ENCODE data around the gene TMEM248.

The TMEM248 gene

DNA sequence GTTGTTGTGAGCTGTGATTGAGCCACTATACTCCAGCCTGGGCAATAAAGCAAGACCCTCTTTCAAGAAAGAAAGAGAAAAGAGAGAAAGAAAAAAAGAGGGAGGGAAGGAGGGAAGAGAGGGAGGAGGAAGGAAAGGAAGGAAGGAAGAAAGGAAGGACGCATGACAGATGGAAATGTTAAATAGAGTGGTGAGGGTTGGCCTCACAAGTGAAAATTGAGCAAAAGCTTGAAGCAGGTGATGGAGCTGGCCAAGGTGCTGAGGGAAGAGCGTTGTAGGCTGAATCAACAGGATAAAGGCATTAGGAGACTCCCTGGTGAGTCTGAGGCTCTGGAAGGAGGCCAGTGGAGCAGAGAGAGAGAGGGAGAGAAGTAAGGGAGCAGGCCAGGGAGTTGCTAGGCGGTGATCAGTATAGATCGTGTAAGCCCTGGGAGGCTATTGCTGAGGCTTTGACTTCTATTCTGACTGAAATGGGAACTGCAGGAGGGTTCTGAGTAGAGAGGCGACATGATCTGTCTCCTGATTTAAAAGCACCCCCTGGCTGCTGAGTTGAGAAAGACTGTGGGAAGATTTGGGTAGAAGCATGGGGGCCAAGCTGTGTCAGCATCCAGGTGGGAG lies 26.5 kb upstream of the TMEM248 start:
- ATAC-seq, result no peak
- TF ChIP-seq, protein P1, sequence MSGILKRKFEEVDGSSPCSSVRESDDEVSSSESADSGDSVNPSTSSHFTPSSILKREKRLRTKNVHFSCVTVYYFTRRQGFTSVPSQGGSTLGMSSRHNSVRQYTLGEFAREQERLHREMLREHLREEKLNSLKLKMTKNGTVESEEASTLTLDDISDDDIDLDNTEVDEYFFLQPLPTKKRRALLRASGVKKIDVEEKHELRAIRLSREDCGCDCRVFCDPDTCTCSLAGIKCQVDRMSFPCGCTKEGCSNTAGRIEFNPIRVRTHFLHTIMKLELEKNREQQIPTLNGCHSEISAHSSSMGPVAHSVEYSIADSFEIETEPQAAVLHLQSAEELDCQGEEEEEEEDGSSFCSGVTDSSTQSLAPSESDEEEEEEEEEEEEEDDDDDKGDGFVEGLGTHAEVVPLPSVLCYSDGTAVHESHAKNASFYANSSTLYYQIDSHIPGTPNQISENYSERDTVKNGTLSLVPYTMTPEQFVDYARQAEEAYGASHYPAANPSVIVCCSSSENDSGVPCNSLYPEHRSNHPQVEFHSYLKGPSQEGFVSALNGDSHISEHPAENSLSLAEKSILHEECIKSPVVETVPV (CRISPR knock-in tag; IDR thresholded peaks at IDR 0.05), result no peak
- TF ChIP-seq BACH2 (CRISPR knock-in tag; IDR thresholded peaks at IDR 0.05; ENCODE audit: borderline replicate concordance) (no peak), ZFP30 (CRISPR knock-in tag; IDR thresholded peaks at IDR 0.05) (no peak), ZNF8 (CRISPR knock-in tag; IDR thresholded peaks at IDR 0.05) (no peak), TCF4 (CRISPR knock-in tag; IDR thresholded peaks at IDR 0.05; ENCODE audit: borderline replicate concordance) (no peak), TOX (CRISPR knock-in tag; IDR thresholded peaks at IDR 0.05; ENCODE audit: borderline replicate concordance) (no peak), ZFP3 (CRISPR knock-in tag; IDR thresholded peaks at IDR 0.05) (no peak), POU6F1 (CRISPR knock-in tag; IDR thresholded peaks at IDR 0.05; ENCODE audit: borderline replicate concordance, low read depth) (no peak), ESRRG (CRISPR knock-in tag; IDR thresholded peaks at IDR 0.05) (no peak), ISL1 (CRISPR knock-in tag; IDR thresholded peaks at IDR 0.05) (no peak), RARB (CRISPR knock-in tag; IDR thresholded peaks at IDR 0.05) (no peak), OSR1 (CRISPR knock-in tag; IDR thresholded peaks at IDR 0.05) (no peak), ZNF565 (CRISPR knock-in tag; conservative IDR thresholded peaks at IDR 0.05; ENCODE audit: low read depth) (no peak)

GRCh38 chr7:66896441-66896840 lies 24.6 kb upstream of the TMEM248 start:
- ATAC-seq, result no peak
- TF ChIP-seq RARB (CRISPR knock-in tag; IDR thresholded peaks at IDR 0.05), result no peak
- no peak for TF ChIP-seq TSHZ2 (CRISPR knock-in tag; IDR thresholded peaks at IDR 0.05)
- TF ChIP-seq POU6F1 (CRISPR knock-in tag; IDR thresholded peaks at IDR 0.05; ENCODE audit: borderline replicate concordance, low read depth), result no peak
- TF ChIP-seq TOX (CRISPR knock-in tag; IDR thresholded peaks at IDR 0.05; ENCODE audit: borderline replicate concordance), result no peak
- TF ChIP-seq CSDC2 (CRISPR knock-in tag; IDR thresholded peaks at IDR 0.05), result no peak
- no peak for TF ChIP-seq PPARA (CRISPR knock-in tag; IDR thresholded peaks at IDR 0.05; ENCODE audit: borderline replicate concordance)
- no peak for TF ChIP-seq ESRRG (CRISPR knock-in tag; IDR thresholded peaks at IDR 0.05)
- no peak for TF ChIP-seq ISL1 (CRISPR knock-in tag; IDR thresholded peaks at IDR 0.05)
- TF ChIP-seq ZNF8 (CRISPR knock-in tag; IDR thresholded peaks at IDR 0.05), result no peak
- TF ChIP-seq ZFP3 (CRISPR knock-in tag; IDR thresholded peaks at IDR 0.05), result no peak
- no peak for TF ChIP-seq ZFP30 (CRISPR knock-in tag; IDR thresholded peaks at IDR 0.05)
- TF ChIP-seq PATZ1 (CRISPR knock-in tag; IDR thresholded peaks at IDR 0.05; ENCODE audit: borderline replicate concordance), result no peak
- TF ChIP-seq ZC3H10 (CRISPR knock-in tag; IDR thresholded peaks at IDR 0.05), result no peak
- TF ChIP-seq ZNF565 (CRISPR knock-in tag; conservative IDR thresholded peaks at IDR 0.05; ENCODE audit: low read depth), result no peak
- TF ChIP-seq, protein P1 (CRISPR knock-in tag; IDR thresholded peaks at IDR 0.05), result no peak
- TF ChIP-seq ZNF70 (CRISPR knock-in tag; IDR thresholded peaks at IDR 0.05), result no peak
